ENCODE data around the gene PACSIN1. TPM values are rescaled to one million over a fixed set of nuclear protein-coding genes. Genes with fewer than 3 reads are reported as not detected.

PACSIN1 gene
- total and polyA plus RNA-seq, 2 experiments from 2014 or later = 12.1 to 20.3 TPM

- H3K36me3 ChIP-seq = no peaks in the 10 kb centered on the region
- H3K4me3 ChIP-seq = no peak overlapping the region
- H3K4me1 ChIP-seq (ENCODE audit: low read depth) = peaks cover 9% of the 10 kb centered on the region
- no peaks in the 10 kb centered on the region for H3K27me3 ChIP-seq
- H3K9me3 ChIP-seq (ENCODE audit: low read depth) = no peaks in the 10 kb centered on the region
- no peak for TF ChIP-seq CTCF (IDR thresholded peaks at IDR 0.05; ENCODE audit: low read depth, low read length)
- no peak overlapping the region for H3K27ac ChIP-seq
- no peak for DNase-seq (ENCODE audit: low read depth in 1 of 2, low spot score in 1 of 2)
These were observed 46.9 kb downstream of the PACSIN1 start for GRCh38 chr6:34512738-34513115.

- H3K27ac ChIP-seq = no peak overlapping the region
These were observed 47.8 kb downstream of the PACSIN1 start for GRCh38 chr6:34513646-34514045.

GRCh38 chr6:34514112-34514511 is 48.2 kb downstream of the PACSIN1 start:
- H3K36me3 ChIP-seq = no peaks in the 10 kb centered on the region
- H3K27me3 ChIP-seq = no peaks in the 10 kb centered on the region
- H3K4me1 ChIP-seq (ENCODE audit: low read depth) = peaks cover 9% of the 10 kb centered on the region
- no peak overlapping the region for H3K4me3 ChIP-seq
- TF ChIP-seq CTCF (IDR thresholded peaks at IDR 0.05; ENCODE audit: low read depth, low read length) = no peak
- H3K27ac ChIP-seq = no peak overlapping the region
- no peaks in the 10 kb centered on the region for H3K9me3 ChIP-seq (ENCODE audit: low read depth)
- DNase-seq (ENCODE audit: low read depth in 1 of 2, low spot score in 1 of 2) = no peak

More at GRCh38 chr6:34513646-34514045, 47.8 kb downstream of the PACSIN1 start:
- Histone ChIP-seq H3K4me1 (ENCODE audit: low read depth) (peaks cover 9% of the 10 kb centered on the region), H3K9me3 (ENCODE audit: low read depth) (no peaks in the 10 kb centered on the region), H3K27me3 (no peaks in the 10 kb centered on the region), H3K36me3 (no peaks in the 10 kb centered on the region), H3K4me3 (no peak overlapping the region)
- no peak for TF ChIP-seq CTCF (IDR thresholded peaks at IDR 0.05; ENCODE audit: low read depth, low read length)
- no peak for DNase-seq (ENCODE audit: low read depth in 1 of 2, low spot score in 1 of 2)

DNA sequence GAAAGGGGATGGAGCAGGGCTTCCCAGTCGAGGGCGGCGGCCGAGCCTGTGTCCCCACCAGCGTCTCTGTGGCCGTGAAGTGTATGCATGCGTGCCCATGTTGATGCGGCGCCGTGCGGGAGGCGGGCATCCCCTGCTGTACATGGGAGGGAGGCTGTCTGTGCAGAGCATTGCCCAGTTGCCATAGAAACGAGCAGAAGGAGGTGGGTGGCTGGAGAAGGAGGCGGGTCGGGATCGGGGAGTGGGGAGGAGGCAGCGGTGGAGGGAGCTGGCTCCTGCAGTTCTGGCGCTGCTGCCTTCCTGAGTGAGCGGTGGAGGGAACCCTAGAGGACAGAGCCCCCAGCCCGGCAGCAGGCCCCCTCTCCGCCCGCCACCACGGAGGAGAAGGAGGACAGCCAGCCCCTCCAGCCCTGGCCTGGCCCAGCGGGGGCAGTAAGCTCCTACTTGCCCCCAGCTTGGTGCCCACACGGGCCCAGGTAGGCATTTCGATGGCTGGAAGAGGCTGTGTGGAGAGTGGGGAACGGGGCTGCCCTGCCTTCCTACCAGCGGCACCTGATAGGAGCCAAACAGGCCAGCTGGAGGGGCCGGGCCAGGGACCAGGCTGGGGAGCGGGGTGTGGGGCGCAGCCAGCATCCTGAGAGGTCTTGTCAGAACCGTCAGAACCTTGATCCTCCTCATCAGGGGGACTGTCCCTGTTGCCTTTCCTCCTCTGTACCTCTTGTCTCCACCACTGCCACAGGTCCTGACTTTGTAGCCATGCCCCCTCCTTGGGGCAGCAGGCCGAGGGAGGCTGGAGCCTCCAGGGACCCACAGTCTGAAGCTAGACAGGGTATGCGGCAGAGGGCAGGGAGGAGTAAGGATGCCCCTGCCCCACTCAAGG is 49.0 kb downstream of the PACSIN1 start:
- peak; percentile 45 for TF ChIP-seq CTCF (IDR thresholded peaks at IDR 0.05; ENCODE audit: low read depth, low read length)
- H3K4me3 ChIP-seq = no peak overlapping the region
- no peaks in the 10 kb centered on the region for H3K9me3 ChIP-seq (ENCODE audit: low read depth)
- DNase-seq (ENCODE audit: low read depth in 1 of 2, low spot score in 1 of 2) = peak; percentile 39 to 88
- H3K27me3 ChIP-seq = no peaks in the 10 kb centered on the region
- H3K27ac ChIP-seq = no peak overlapping the region
- H3K4me1 ChIP-seq (ENCODE audit: low read depth) = peaks cover 9% of the 10 kb centered on the region
- no peaks in the 10 kb centered on the region for H3K36me3 ChIP-seq

- H3K27me3 ChIP-seq = no peaks in the 10 kb centered on the region
- H3K9me3 ChIP-seq (ENCODE audit: low read depth) = no peaks in the 10 kb centered on the region
- no peak for TF ChIP-seq CTCF (IDR thresholded peaks at IDR 0.05; ENCODE audit: low read depth, low read length)
- H3K27ac ChIP-seq = no peak overlapping the region
- H3K4me3 ChIP-seq = no peak overlapping the region
- no peaks in the 10 kb centered on the region for H3K36me3 ChIP-seq
- no peak for DNase-seq (ENCODE audit: low read depth in 1 of 2, low spot score in 1 of 2)
- H3K4me1 ChIP-seq (ENCODE audit: low read depth) = peaks cover 9% of the 10 kb centered on the region
These were observed 49.9 kb downstream of the PACSIN1 start for GRCh38 chr6:34515473-34516387.
